DND-41 (cell line): ENCODE data around the gene DLX5.

Source experiments
- ATAC-seq: fragments of 200-7000 bp; cut with Tn5 transposase; 3 replicates; pipeline ENCODE4 v1.9.1; 2021; ENCODE audit warnings: low read depth; ENCODE audit not compliant: insufficient read depth
- DNase-seq: peaks from one replicate; pipeline ENCODE4 v3.0.0-alpha.2; 2020
- H2AFZ ChIP-seq: 2 replicates; pipeline ENCODE4 v1.6.0; 2012; ENCODE audit warnings: low read depth, low read length
- H3K27ac ChIP-seq: 2 replicates; pipeline ENCODE4 v1.5.1; 2012; ENCODE audit warnings: low read length, inconsistent platforms
- H3K27me3 ChIP-seq: fragments of 200-600 bp; sonication (generic); 2 replicates; pipeline ENCODE4 v1.6.0; 2012; ENCODE audit warnings: low read length, mild to moderate bottlenecking, inconsistent platforms; ENCODE audit not compliant: insufficient read depth, poor library complexity
- H3K36me3 ChIP-seq: 2 replicates; pipeline ENCODE4 v1.5.1; 2012; ENCODE audit warnings: low read length, inconsistent platforms; ENCODE audit not compliant: insufficient read depth
- H3K4me1 ChIP-seq: 2 replicates; pipeline ENCODE4 v1.5.1; 2012; ENCODE audit warnings: mild to moderate bottlenecking, low read length; ENCODE audit not compliant: insufficient read depth
- H3K4me2 ChIP-seq: 2 replicates; pipeline ENCODE4 v1.6.0; 2012; ENCODE audit warnings: mild to moderate bottlenecking, moderate library complexity, low read length, inconsistent platforms; ENCODE audit not compliant: insufficient read depth
- H3K4me3 ChIP-seq, 2 experiments: fragments of 200-600 bp in 1 of 2; shearing (Covaris generic) in 1 of 2; 2 replicates each; pipeline ENCODE4 v1.5.1; 2012 to 2016; ENCODE audit warnings: inconsistent platforms in 2 of 2, low read length in 2 of 2, mild to moderate bottlenecking in 2 of 2, low read depth in 1 of 2, moderate library complexity in 1 of 2
- H3K79me2 ChIP-seq: 2 replicates; pipeline ENCODE4 v1.6.0; 2012; ENCODE audit warnings: low read length, inconsistent platforms; ENCODE audit not compliant: insufficient read depth
- H3K9ac ChIP-seq: 2 replicates; pipeline ENCODE4 v1.6.0; 2012; ENCODE audit warnings: low read depth, mild to moderate bottlenecking, inconsistent platforms, low read length, moderate library complexity
- H3K9me3 ChIP-seq: 2 replicates; pipeline ENCODE4 v1.5.1; 2012; ENCODE audit warnings: low read length, moderate library complexity, mild to moderate bottlenecking, inconsistent platforms; ENCODE audit not compliant: insufficient read depth, severe bottlenecking
- H4K20me1 ChIP-seq: 2 replicates; pipeline ENCODE4 v1.6.0; 2012; ENCODE audit warnings: low read length; ENCODE audit not compliant: insufficient read depth
- EZH2 ChIP-seq: IDR thresholded peaks from 3 replicates; pipeline ENCODE4 v1.6.1; 2012; ENCODE audit warnings: borderline replicate concordance, low read depth, mild to moderate bottlenecking, moderate library complexity, low read length, inconsistent platforms; ENCODE audit not compliant: severe bottlenecking
- TF ChIP-seq, protein P1 (sequence below): IDR thresholded peaks from 2 replicates; pipeline ENCODE4 v1.5.1; 2012; ENCODE audit warnings: borderline replicate concordance, low read length, moderate library complexity, mild to moderate bottlenecking; ENCODE audit not compliant: poor library complexity, severe bottlenecking; ENCODE audit errors: extremely low read depth

DLX5 gene

GRCh38 chr7:97011536-97012364, 12.9 kb downstream of the DLX5 start:
- H3K27me3 ChIP-seq, result peaks cover 5% of the 10 kb centered on the region

GRCh38 chr7:97011104-97011503, 13.5 kb downstream of the DLX5 start:
- H3K27ac ChIP-seq, result no peak overlapping the region
- no peak overlapping the region for H3K9ac ChIP-seq
- TF ChIP-seq, protein P1, sequence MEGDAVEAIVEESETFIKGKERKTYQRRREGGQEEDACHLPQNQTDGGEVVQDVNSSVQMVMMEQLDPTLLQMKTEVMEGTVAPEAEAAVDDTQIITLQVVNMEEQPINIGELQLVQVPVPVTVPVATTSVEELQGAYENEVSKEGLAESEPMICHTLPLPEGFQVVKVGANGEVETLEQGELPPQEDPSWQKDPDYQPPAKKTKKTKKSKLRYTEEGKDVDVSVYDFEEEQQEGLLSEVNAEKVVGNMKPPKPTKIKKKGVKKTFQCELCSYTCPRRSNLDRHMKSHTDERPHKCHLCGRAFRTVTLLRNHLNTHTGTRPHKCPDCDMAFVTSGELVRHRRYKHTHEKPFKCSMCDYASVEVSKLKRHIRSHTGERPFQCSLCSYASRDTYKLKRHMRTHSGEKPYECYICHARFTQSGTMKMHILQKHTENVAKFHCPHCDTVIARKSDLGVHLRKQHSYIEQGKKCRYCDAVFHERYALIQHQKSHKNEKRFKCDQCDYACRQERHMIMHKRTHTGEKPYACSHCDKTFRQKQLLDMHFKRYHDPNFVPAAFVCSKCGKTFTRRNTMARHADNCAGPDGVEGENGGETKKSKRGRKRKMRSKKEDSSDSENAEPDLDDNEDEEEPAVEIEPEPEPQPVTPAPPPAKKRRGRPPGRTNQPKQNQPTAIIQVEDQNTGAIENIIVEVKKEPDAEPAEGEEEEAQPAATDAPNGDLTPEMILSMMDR, result no peak
- TF ChIP-seq EZH2, result no peak
- no peaks in the 10 kb centered on the region for H3K4me1 ChIP-seq
- no peaks in the 10 kb centered on the region for H4K20me1 ChIP-seq
- H3K4me2 ChIP-seq, result no peak overlapping the region
- no peak overlapping the region for H2AFZ ChIP-seq
- H3K9me3 ChIP-seq, result no peaks in the 10 kb centered on the region
- no peak for ATAC-seq
- H3K36me3 ChIP-seq, result no peaks in the 10 kb centered on the region
- no peak for DNase-seq
- no peaks in the 10 kb centered on the region for H3K79me2 ChIP-seq
- H3K4me3 ChIP-seq, result no peak overlapping the region
- H3K27me3 ChIP-seq, result peaks cover 5% of the 10 kb centered on the region

More at GRCh38 chr7:97011536-97012364, 12.9 kb downstream of the DLX5 start:
- no peak overlapping the region for H3K4me3 ChIP-seq
- H2AFZ ChIP-seq, result no peak overlapping the region
- ATAC-seq (no peak), DNase-seq (no peak)
- H3K9me3 ChIP-seq, result no peaks in the 10 kb centered on the region
- TF ChIP-seq EZH2, result no peak
- TF ChIP-seq, protein P1, result no peak
- no peak overlapping the region for H3K9ac ChIP-seq
- no peaks in the 10 kb centered on the region for H3K79me2 ChIP-seq
- no peak overlapping the region for H3K27ac ChIP-seq
- H4K20me1 ChIP-seq, result no peaks in the 10 kb centered on the region
- H3K4me2 ChIP-seq, result no peak overlapping the region
- H3K4me1 ChIP-seq, result no peaks in the 10 kb centered on the region
- no peaks in the 10 kb centered on the region for H3K36me3 ChIP-seq

- DNase-seq (no peak), ATAC-seq (no peak)
- Histone ChIP-seq H3K4me3 (no peak overlapping the region), H3K36me3 (no peaks in the 10 kb centered on the region), H3K27me3 (peaks cover under 1% of the 10 kb centered on the region), H3K9me3 (no peaks in the 10 kb centered on the region), H3K4me2 (no peak overlapping the region), H3K27ac (no peak overlapping the region), H3K4me1 (no peaks in the 10 kb centered on the region), H4K20me1 (no peaks in the 10 kb centered on the region), H3K79me2 (no peaks in the 10 kb centered on the region), H3K9ac (no peak overlapping the region), H2AFZ (no peak overlapping the region)
- no peak for TF ChIP-seq EZH2
- TF ChIP-seq, protein P1, result no peak
Measured at GRCh38 chr7:97009753-97010732, 14.6 kb downstream of the DLX5 start.
